ENCODE measurements around the gene SLC24A3.

The SLC24A3 gene

GRCh38 chr20:19658137-19658536 is 445.7 kb downstream of the SLC24A3 start:
- no peaks in the 10 kb centered on the region for H3K9me3 ChIP-seq (ENCODE audit: control insufficient read depth, low read length)
- WGBS, 2 experiments (ENCODE audit: insufficient coverage in 2 of 2) = 97% methylated on average over 13 to 14 of the region's 15 CpGs
- no peaks in the 10 kb centered on the region for H3K36me3 ChIP-seq (ENCODE audit: control insufficient read depth, insufficient read depth, low read length)
- H3K27ac ChIP-seq (ENCODE audit: low read depth, low read length, severe bottlenecking) = no peak overlapping the region
- no peak overlapping the region for H3K4me3 ChIP-seq (ENCODE audit: extremely low read depth, insufficient read depth, low read length, poor library complexity, severe bottlenecking)
- H3K4me1 ChIP-seq (ENCODE audit: control insufficient read depth, insufficient read depth, low read length, poor library complexity, severe bottlenecking) = peaks cover 11% of the 10 kb centered on the region

- WGBS, 2 experiments (ENCODE audit: insufficient coverage in 2 of 2) = 85 to 96% methylated on average over 5 of the region's 7 CpGs
- no peaks in the 10 kb centered on the region for H3K9me3 ChIP-seq (ENCODE audit: control insufficient read depth, low read length)
- H3K4me3 ChIP-seq (ENCODE audit: extremely low read depth, insufficient read depth, low read length, poor library complexity, severe bottlenecking) = no peak overlapping the region
- peaks cover 11% of the 10 kb centered on the region for H3K4me1 ChIP-seq (ENCODE audit: control insufficient read depth, insufficient read depth, low read length, poor library complexity, severe bottlenecking)
- H3K27ac ChIP-seq (ENCODE audit: low read depth, low read length, severe bottlenecking) = no peak overlapping the region
- H3K36me3 ChIP-seq (ENCODE audit: control insufficient read depth, insufficient read depth, low read length) = no peaks in the 10 kb centered on the region
Measured at GRCh38 chr20:19659448-19659847, 447.0 kb downstream of the SLC24A3 start.

- Histone ChIP-seq H3K4me3 (ENCODE audit: extremely low read depth, insufficient read depth, low read length, poor library complexity, severe bottlenecking) (no peak overlapping the region), H3K4me1 (ENCODE audit: control insufficient read depth, insufficient read depth, low read length, poor library complexity, severe bottlenecking) (peaks cover 11% of the 10 kb centered on the region), H3K27ac (ENCODE audit: low read depth, low read length, severe bottlenecking) (no peak overlapping the region), H3K9me3 (ENCODE audit: control insufficient read depth, low read length) (no peaks in the 10 kb centered on the region), H3K36me3 (ENCODE audit: control insufficient read depth, insufficient read depth, low read length) (no peaks in the 10 kb centered on the region)
- WGBS, 2 experiments (ENCODE audit: insufficient coverage in 2 of 2) = 89 to 93% methylated on average over 8 to 9 of the region's 9 CpGs
Measured at GRCh38 chr20:19660808-19661378, 448.5 kb downstream of the SLC24A3 start.

DNA sequence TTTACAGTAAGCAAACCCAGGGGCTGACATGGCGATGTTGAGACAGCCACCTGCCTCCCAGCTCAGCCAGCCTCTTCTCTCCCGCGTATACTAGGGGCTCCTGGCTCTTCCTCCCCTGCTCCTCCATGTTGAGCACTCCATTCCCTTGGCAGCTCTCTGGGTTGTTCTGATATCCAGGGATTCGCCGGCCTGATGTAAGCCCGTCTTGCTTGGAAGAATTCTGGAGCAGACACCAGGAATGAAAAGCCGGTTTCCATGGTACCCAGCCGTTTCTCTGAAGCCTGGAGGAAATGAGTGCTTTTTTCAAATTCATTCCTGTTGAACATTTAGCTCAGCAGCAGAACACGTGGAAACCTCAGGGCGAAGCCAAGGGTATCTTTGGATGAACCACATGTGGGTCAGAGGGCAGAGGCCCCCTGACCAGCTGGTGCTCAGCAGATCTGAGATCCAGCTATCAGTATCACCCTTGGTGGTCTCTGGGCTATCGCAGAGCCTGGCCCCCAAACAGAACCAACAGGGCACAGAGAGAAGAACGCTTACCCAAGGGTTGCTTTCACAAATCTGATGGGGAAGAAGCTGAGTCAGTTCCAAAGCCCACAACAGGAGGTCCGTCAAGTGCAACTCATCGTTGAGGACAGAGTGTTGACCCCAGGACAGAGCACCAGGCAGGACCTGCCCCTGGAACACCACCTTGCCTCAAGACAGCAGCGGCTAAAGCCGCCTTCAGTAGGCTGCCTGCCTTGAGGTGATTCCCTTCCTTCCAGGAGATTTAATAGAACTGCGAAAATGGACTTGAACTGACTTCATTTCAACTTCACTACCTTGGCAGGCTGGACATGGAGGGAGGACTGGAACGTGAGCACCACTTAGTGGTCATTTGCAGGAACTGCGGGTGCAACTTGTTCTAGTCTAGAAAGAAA is 449.5 kb downstream of the SLC24A3 start:
- WGBS, 2 experiments (ENCODE audit: insufficient coverage in 2 of 2) = 75 to 84% methylated on average over 16 of the region's 19 CpGs
- Histone ChIP-seq H3K9me3 (ENCODE audit: control insufficient read depth, low read length) (no peaks in the 10 kb centered on the region), H3K36me3 (ENCODE audit: control insufficient read depth, insufficient read depth, low read length) (no peaks in the 10 kb centered on the region), H3K4me3 (ENCODE audit: extremely low read depth, insufficient read depth, low read length, poor library complexity, severe bottlenecking) (no peak overlapping the region), H3K27ac (ENCODE audit: low read depth, low read length, severe bottlenecking) (no peak overlapping the region), H3K4me1 (ENCODE audit: control insufficient read depth, insufficient read depth, low read length, poor library complexity, severe bottlenecking) (peaks cover 11% of the 10 kb centered on the region)

GRCh38 chr20:19662637-19662995 is 450.2 kb downstream of the SLC24A3 start:
- 80 to 84% methylated on average over 7 of the region's 9 CpGs for WGBS, 2 experiments (ENCODE audit: insufficient coverage in 2 of 2)
- Histone ChIP-seq H3K4me3 (ENCODE audit: extremely low read depth, insufficient read depth, low read length, poor library complexity, severe bottlenecking) (no peak overlapping the region), H3K36me3 (ENCODE audit: control insufficient read depth, insufficient read depth, low read length) (no peaks in the 10 kb centered on the region), H3K4me1 (ENCODE audit: control insufficient read depth, insufficient read depth, low read length, poor library complexity, severe bottlenecking) (peaks cover 11% of the 10 kb centered on the region), H3K9me3 (ENCODE audit: control insufficient read depth, low read length) (no peaks in the 10 kb centered on the region), H3K27ac (ENCODE audit: low read depth, low read length, severe bottlenecking) (no peak overlapping the region)

GRCh38 chr20:19668418-19668817 is 456.0 kb downstream of the SLC24A3 start:
- Histone ChIP-seq H3K36me3 (ENCODE audit: control insufficient read depth, insufficient read depth, low read length) (no peaks in the 10 kb centered on the region), H3K9me3 (ENCODE audit: control insufficient read depth, low read length) (no peaks in the 10 kb centered on the region), H3K4me3 (ENCODE audit: extremely low read depth, insufficient read depth, low read length, poor library complexity, severe bottlenecking) (no peak overlapping the region), H3K27ac (ENCODE audit: low read depth, low read length, severe bottlenecking) (no peak overlapping the region), H3K4me1 (ENCODE audit: control insufficient read depth, insufficient read depth, low read length, poor library complexity, severe bottlenecking) (no peaks in the 10 kb centered on the region)
- 100% methylated on average over 1 of the region's 3 CpGs for WGBS, 2 experiments (ENCODE audit: insufficient coverage in 2 of 2)

- no peak overlapping the region for H3K27ac ChIP-seq (ENCODE audit: low read depth, low read length, severe bottlenecking)
- H3K9me3 ChIP-seq (ENCODE audit: control insufficient read depth, low read length) = no peaks in the 10 kb centered on the region
- H3K4me1 ChIP-seq (ENCODE audit: control insufficient read depth, insufficient read depth, low read length, poor library complexity, severe bottlenecking) = no peaks in the 10 kb centered on the region
- no peaks in the 10 kb centered on the region for H3K36me3 ChIP-seq (ENCODE audit: control insufficient read depth, insufficient read depth, low read length)
- WGBS, 2 experiments (ENCODE audit: insufficient coverage in 2 of 2) = 94 to 96% methylated on average over 3 of the region's 3 CpGs
- H3K4me3 ChIP-seq (ENCODE audit: extremely low read depth, insufficient read depth, low read length, poor library complexity, severe bottlenecking) = no peak overlapping the region
Measured at GRCh38 chr20:19670829-19671228, 458.4 kb downstream of the SLC24A3 start.

GRCh38 chr20:19671374-19671773 is 458.9 kb downstream of the SLC24A3 start:
- H3K27ac ChIP-seq (ENCODE audit: low read depth, low read length, severe bottlenecking) = no peak overlapping the region
- no peaks in the 10 kb centered on the region for H3K4me1 ChIP-seq (ENCODE audit: control insufficient read depth, insufficient read depth, low read length, poor library complexity, severe bottlenecking)
- no peak overlapping the region for H3K4me3 ChIP-seq (ENCODE audit: extremely low read depth, insufficient read depth, low read length, poor library complexity, severe bottlenecking)
- no peaks in the 10 kb centered on the region for H3K36me3 ChIP-seq (ENCODE audit: control insufficient read depth, insufficient read depth, low read length)
- H3K9me3 ChIP-seq (ENCODE audit: control insufficient read depth, low read length) = no peaks in the 10 kb centered on the region
- 89 to 100% methylated on average over 1 of the region's 1 CpG for WGBS, 2 experiments (ENCODE audit: insufficient coverage in 2 of 2)

GRCh38 chr20:19672498-19672897 is 460.1 kb downstream of the SLC24A3 start:
- Histone ChIP-seq H3K9me3 (ENCODE audit: control insufficient read depth, low read length) (no peaks in the 10 kb centered on the region), H3K4me1 (ENCODE audit: control insufficient read depth, insufficient read depth, low read length, poor library complexity, severe bottlenecking) (no peaks in the 10 kb centered on the region), H3K4me3 (ENCODE audit: extremely low read depth, insufficient read depth, low read length, poor library complexity, severe bottlenecking) (no peak overlapping the region), H3K27ac (ENCODE audit: low read depth, low read length, severe bottlenecking) (no peak overlapping the region), H3K36me3 (ENCODE audit: control insufficient read depth, insufficient read depth, low read length) (no peaks in the 10 kb centered on the region)
- 94 to 96% methylated on average over 3 to 4 of the region's 5 CpGs for WGBS, 2 experiments (ENCODE audit: insufficient coverage in 2 of 2)

- H3K27ac ChIP-seq (ENCODE audit: low read depth, low read length, severe bottlenecking) = no peak overlapping the region
- H3K4me1 ChIP-seq (ENCODE audit: control insufficient read depth, insufficient read depth, low read length, poor library complexity, severe bottlenecking) = no peaks in the 10 kb centered on the region
- no peaks in the 10 kb centered on the region for H3K9me3 ChIP-seq (ENCODE audit: control insufficient read depth, low read length)
Measured at GRCh38 chr20:19673575-19673974, 461.1 kb downstream of the SLC24A3 start.

DNA sequence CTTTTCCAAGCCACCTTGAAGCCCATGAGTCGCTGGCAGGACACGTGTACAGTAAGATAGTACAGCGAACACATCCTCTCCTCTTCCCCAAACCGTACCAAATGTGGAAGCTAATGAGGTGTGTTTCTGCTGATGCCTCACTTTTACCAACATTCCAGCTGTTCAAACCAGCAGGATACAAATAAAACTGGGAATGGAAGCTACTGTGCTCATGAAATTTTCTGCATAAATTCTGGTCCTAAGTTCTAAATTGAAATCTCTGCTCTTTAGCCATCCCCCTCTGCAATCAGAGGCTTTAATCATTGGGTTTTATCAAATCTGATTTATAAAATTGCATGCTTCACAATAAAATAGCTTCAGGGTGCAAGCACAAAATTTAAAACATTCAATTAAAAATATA is 463.8 kb downstream of the SLC24A3 start:
- no peaks in the 10 kb centered on the region for H3K36me3 ChIP-seq (ENCODE audit: control insufficient read depth, insufficient read depth, low read length)
- no peak overlapping the region for H3K4me3 ChIP-seq (ENCODE audit: extremely low read depth, insufficient read depth, low read length, poor library complexity, severe bottlenecking)
- no peaks in the 10 kb centered on the region for H3K4me1 ChIP-seq (ENCODE audit: control insufficient read depth, insufficient read depth, low read length, poor library complexity, severe bottlenecking)
- H3K9me3 ChIP-seq (ENCODE audit: control insufficient read depth, low read length) = no peaks in the 10 kb centered on the region
- no peak overlapping the region for H3K27ac ChIP-seq (ENCODE audit: low read depth, low read length, severe bottlenecking)
- WGBS, 2 experiments (ENCODE audit: insufficient coverage in 2 of 2) = 90 to 92% methylated on average over 2 of the region's 4 CpGs

More at GRCh38 chr20:19673575-19673974, 461.1 kb downstream of the SLC24A3 start:
- Histone ChIP-seq H3K4me3 (ENCODE audit: extremely low read depth, insufficient read depth, low read length, poor library complexity, severe bottlenecking) (no peak overlapping the region), H3K36me3 (ENCODE audit: control insufficient read depth, insufficient read depth, low read length) (no peaks in the 10 kb centered on the region)

Data from mesodermal cell (in vitro differentiated cells).